A549 treated with CpdA at 1 μM for 4 hours (cell line): ENCODE measurements around the gene METTL22. TPM values are rescaled to one million over a fixed set of nuclear protein-coding genes. Genes with fewer than 3 reads are reported as not detected.

Experiments used
- total RNA-seq: library from RNA; stranded (reverse); fragments of 200-300 nt; extraction: Qiagen RNA extraction; gene quantifications from 5 replicates; pipeline ENCODE4 v1.2.3, GENCODE V29; 2022; ENCODE audit warnings: low read depth

The METTL22 gene, protein sequence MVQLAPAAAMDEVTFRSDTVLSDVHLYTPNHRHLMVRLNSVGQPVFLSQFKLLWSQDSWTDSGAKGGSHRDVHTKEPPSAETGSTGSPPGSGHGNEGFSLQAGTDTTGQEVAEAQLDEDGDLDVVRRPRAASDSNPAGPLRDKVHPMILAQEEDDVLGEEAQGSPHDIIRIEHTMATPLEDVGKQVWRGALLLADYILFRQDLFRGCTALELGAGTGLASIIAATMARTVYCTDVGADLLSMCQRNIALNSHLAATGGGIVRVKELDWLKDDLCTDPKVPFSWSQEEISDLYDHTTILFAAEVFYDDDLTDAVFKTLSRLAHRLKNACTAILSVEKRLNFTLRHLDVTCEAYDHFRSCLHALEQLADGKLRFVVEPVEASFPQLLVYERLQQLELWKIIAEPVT
- 20.4 to 25.2 TPM (median 22.6 TPM) in 5 replicates for total RNA-seq

DNA sequence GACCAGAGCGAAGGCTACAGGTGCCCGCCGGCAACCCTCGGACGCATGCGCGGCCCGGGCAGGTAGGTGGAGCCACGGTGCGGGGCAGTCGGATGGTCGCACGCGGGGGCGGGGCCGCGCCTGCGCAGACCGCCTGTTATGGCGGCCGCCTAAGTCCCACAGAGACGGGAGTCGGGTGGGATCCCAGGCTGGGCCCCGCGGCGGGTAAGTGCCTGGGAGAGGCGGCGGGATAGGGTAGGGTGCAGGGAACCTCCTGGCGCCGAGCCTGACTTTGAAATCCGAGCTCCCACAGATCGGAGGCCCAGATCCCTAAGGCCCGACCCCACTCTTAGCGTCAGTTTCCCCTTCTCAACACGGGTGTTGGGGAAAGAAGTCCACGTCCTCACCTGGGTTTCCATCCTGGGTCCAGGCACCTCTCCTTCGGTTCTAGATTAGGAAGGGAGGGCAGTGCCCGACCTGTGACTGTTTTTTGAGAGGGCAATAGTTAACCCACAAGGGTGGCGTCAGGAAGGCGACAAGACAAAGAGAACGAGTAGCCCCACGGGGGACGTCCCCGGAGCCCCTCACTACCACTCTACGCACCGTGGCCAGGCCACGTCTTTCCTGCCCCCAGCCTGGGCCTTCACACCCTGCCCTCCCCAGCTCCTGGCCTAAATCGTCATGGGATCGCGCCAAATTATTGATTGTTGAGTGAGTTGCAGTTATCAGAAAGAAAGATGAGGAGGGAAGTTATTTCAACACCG lies at the start of gene METTL22:
METTL22 (plus strand) TSS at position 127 of the 743 bp plus-strand sequence. CDS start 3,968 bp downstream, outside the sequence.

DNA sequence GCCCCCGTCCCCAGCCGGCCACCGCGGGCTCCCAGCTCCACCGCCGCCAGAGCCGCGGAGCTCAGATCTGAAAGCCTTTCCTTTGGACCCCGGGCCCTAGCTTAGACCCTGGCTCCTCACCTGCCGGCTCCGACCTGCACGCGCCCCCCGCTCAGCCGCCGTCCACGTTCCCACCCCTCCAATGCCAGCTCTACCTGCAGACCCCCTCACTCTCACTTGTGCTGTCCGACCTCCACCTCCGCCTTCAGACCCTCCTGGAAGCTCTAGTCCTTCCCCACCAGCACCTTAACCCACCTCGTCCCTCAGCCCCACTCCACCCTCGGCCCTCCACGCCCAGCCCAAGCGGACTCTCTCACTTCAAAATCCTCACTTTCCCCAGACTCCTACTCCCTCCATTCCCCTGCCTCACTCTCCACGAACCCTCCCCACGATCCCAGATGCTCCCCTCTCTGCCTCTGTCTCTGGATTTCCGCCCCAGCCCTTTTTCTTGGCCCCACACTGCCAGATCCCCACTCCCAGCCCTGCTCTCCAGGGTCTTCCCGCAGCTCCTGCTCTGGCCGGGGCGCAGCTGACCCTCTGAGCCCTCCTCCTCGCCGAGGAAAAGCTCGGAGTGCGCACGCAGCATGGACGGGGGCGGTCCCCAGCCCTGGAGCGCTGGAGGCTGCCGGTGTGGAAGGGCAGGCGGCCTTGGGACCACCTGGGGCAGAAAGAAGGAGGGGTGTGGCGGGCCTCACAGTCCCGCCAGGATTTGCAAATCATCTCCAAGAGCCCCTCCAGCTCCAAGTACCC lies 31.4 kb upstream of the METTL22 start, which contains the start of gene TMEM114:
TMEM114 (minus strand) TSS at position 612 of the 789 bp plus-strand sequence. CDS start 673 bp downstream, outside the sequence.

DNA sequence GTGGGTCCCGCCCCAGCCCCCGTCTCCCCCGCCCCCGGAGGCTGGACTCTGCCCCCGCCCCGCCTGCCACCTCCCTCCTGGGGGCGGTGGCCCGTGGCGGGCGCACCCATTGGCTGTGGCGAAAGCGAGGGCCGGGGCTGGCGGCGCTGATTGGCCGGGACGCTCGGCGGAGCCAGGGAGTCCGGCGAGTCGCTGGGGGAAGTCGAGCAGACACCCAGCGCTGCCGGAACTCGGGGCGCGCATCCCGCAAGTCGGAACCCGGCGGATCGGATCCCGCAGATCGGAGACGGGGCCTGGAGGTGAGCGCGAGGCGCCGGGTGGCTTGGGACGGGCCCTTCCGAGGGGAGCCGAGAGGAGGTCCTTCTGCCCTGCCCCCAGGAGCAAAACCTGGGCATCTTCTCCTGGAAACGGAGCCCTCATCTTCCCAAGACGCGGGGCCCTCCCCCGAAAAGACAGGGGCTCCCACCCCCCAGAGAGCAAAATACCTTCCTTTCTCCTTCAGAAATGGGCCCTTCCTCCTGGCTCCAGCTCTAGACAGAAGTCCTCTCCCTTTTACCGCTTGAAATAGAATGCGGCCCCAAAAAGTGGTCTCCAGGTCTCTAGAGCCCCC lies 53.0 kb downstream of the METTL22 start, which contains the start of gene ABAT:
ABAT (plus strand) TSS at position 205 of the 610 bp plus-strand sequence. CDS start 61,123 bp downstream, outside the sequence.

Other genes starting within 250 kb of the METTL22 start
- gene TMEM114, start 31.2 kb upstream of the METTL22 start, total RNA-seq: not detected in 5 replicates
- gene ABAT, start 52.9 kb downstream of the METTL22 start, total RNA-seq: 0.41 to 0.52 TPM (median 0.46 TPM) in 5 replicates
- 12.0 to 15.5 TPM (median 13.9 TPM) in 5 replicates for gene TMEM186, start 175.9 kb downstream of the METTL22 start, total RNA-seq
- gene PMM2, start 176.1 kb downstream of the METTL22 start, total RNA-seq: 90.0 to 103 TPM (median 94.0 TPM) in 5 replicates
- gene CARHSP1, start 247.3 kb downstream of the METTL22 start, total RNA-seq: 120 to 146 TPM (median 136 TPM) in 5 replicates